ENCODE data around the gene ADAMTS17.

- TF ChIP-seq RAD21 (CRISPR knock-in tag; conservative IDR thresholded peaks at IDR 0.05 in 1 of 2, IDR thresholded peaks at IDR 0.05 in 1 of 2) = no peak
- TF ChIP-seq EZH2 (IDR thresholded peaks at IDR 0.05; ENCODE audit: borderline replicate concordance, low read depth, low read length) = no peak
Measured at GRCh38 chr15:100256101-100256969, 85.4 kb downstream of the ADAMTS17 start.
